ENCODE data around the gene DBR1.

GRCh38 chr3:138200424-138200823 is 25.7 kb upstream of the DBR1 start:
- TF ChIP-seq CTCF (IDR thresholded peaks at IDR 0.05) (no peak), EP300 (IDR thresholded peaks at IDR 0.05) (no peak), POLR2AphosphoS5 (IDR thresholded peaks at IDR 0.05) (no peak), POLR2A (IDR thresholded peaks at IDR 0.05) (no peak)

All from sigmoid colon (tissue), 4 donors.